ENCODE data around the gene MAGT1.

- TF ChIP-seq FOXA1 (IDR thresholded peaks at IDR 0.05) (no peak), CTCF (IDR thresholded peaks at IDR 0.05; ENCODE audit: low read depth, low read length, missing input control) (no peak), RAD21 (IDR thresholded peaks at IDR 0.05) (no peak), TAF1 (conservative IDR thresholded peaks at IDR 0.05) (no peak), SP1 (IDR thresholded peaks at IDR 0.05) (no peak), EGR1 (IDR thresholded peaks at IDR 0.05; ENCODE audit: low read depth in 2 of 2) (no peak), REST (IDR thresholded peaks at IDR 0.05) (no peak), FOXA2 (IDR thresholded peaks at IDR 0.05) (no peak), YY1 (IDR thresholded peaks at IDR 0.05) (no peak), RXRA (IDR thresholded peaks at IDR 0.05) (no peak), JUND (IDR thresholded peaks at IDR 0.05) (no peak), HNF4G (IDR thresholded peaks at IDR 0.05) (no peak), MAX (IDR thresholded peaks at IDR 0.05) (no peak)
Observed at GRCh38 chrX:77930581-77930980, 35.3 kb upstream of the MAGT1 start.
